ENCODE results near the gene WDR7.

GRCh38 chr18:57063601-57064103 is 412.5 kb downstream of the WDR7 start:
- TF ChIP-seq BHLHE40 (IDR thresholded peaks at IDR 0.05; ENCODE audit: low read depth, low read length) (no peak), CTCF (conservative IDR thresholded peaks at IDR 0.05; ENCODE audit: low read depth, low read length) (no peak), CEBPB (IDR thresholded peaks at IDR 0.05; ENCODE audit: low read depth, low read length) (no peak), ELK1 (IDR thresholded peaks at IDR 0.05; ENCODE audit: borderline replicate concordance, low read depth, low read length) (no peak), CHD1 (IDR thresholded peaks at IDR 0.05; ENCODE audit: low read depth, low read length) (no peak), MXI1 (IDR thresholded peaks at IDR 0.05; ENCODE audit: borderline replicate concordance, low read depth, low read length) (no peak), POLR2A (IDR thresholded peaks at IDR 0.05; ENCODE audit: low read depth, low read length) (no peak), MAZ (IDR thresholded peaks at IDR 0.05; ENCODE audit: borderline replicate concordance, low read depth, low read length) (no peak), SMC3 (IDR thresholded peaks at IDR 0.05; ENCODE audit: low read depth, low read length) (no peak), RFX5 (IDR thresholded peaks at IDR 0.05; ENCODE audit: low read depth, low read length) (no peak), RAD21 (IDR thresholded peaks at IDR 0.05; ENCODE audit: low read length) (no peak), FOS (IDR thresholded peaks at IDR 0.05; ENCODE audit: low read depth, low read length) (no peak)
